Mesenchymal stem cell (in vitro differentiated cells and primary cell): Measurements from ENCODE around the gene PNPLA1.

Source experiments
- DNase-seq: peaks from one replicate; pipeline ENCODE4 v3.0.0-alpha.2; 2013
- H2AFZ ChIP-seq: one replicate; pipeline ENCODE4 v1.6.1; 2013; ENCODE audit warnings: low read depth, mild to moderate bottlenecking, control low read depth, inconsistent platforms, low read length, moderate library complexity
- H2AK5ac ChIP-seq: 2 replicates; pipeline ENCODE4 v1.6.1; 2013; ENCODE audit warnings: low read length, moderate library complexity, mild to moderate bottlenecking, inconsistent platforms; ENCODE audit not compliant: severe bottlenecking
- H2BK120ac ChIP-seq: one replicate; pipeline ENCODE4 v1.6.1; 2013; ENCODE audit warnings: low read depth, mild to moderate bottlenecking, inconsistent platforms, low read length, moderate library complexity
- H2BK12ac ChIP-seq, 2 experiments: one replicate each; pipeline ENCODE4 v1.6.1; 2013; ENCODE audit warnings: inconsistent platforms in 2 of 2, low read length in 2 of 2, mild to moderate bottlenecking in 2 of 2, moderate library complexity in 2 of 2, control low read depth in 1 of 2
- H2BK15ac ChIP-seq: one replicate; pipeline ENCODE4 v1.6.1; 2013; ENCODE audit warnings: mild to moderate bottlenecking, low read depth, inconsistent platforms; ENCODE audit not compliant: poor library complexity, severe bottlenecking
- H2BK5ac ChIP-seq: 2 replicates; pipeline ENCODE4 v1.6.1; 2013; ENCODE audit warnings: low read depth, mild to moderate bottlenecking, low read length, control low read depth, inconsistent platforms; ENCODE audit not compliant: poor library complexity, severe bottlenecking
- H3K14ac ChIP-seq, 2 experiments: one replicate each; pipeline ENCODE4 v1.6.1; 2013; ENCODE audit warnings: inconsistent platforms in 2 of 2, low read length in 2 of 2, control low read depth in 1 of 2, mild to moderate bottlenecking in 1 of 2, moderate library complexity in 1 of 2
- H3K18ac ChIP-seq, 2 experiments: one replicate each; pipeline ENCODE4 v1.6.1; 2013; ENCODE audit warnings: inconsistent platforms in 2 of 2, low read length in 2 of 2, control low read depth in 1 of 2, low read depth in 1 of 2, mild to moderate bottlenecking in 1 of 2
- H3K23ac ChIP-seq, 2 experiments: one replicate each; pipeline ENCODE4 v1.6.1; 2013; ENCODE audit warnings: inconsistent platforms in 2 of 2, low read length in 2 of 2, mild to moderate bottlenecking in 2 of 2, moderate library complexity in 2 of 2, control low read depth in 1 of 2
- H3K27ac ChIP-seq: 2 replicates; pipeline ENCODE4 v1.5.1; 2013; ENCODE audit warnings: mild to moderate bottlenecking, moderate library complexity, low read length, control low read depth, inconsistent platforms; ENCODE audit not compliant: poor library complexity, severe bottlenecking
- H3K27me3 ChIP-seq, 2 experiments: 2 replicates each; pipeline versions ENCODE4 v1.6.1 to v1.7.0; 2013; ENCODE audit warnings: low read length in 2 of 2, mild to moderate bottlenecking in 2 of 2, moderate library complexity in 2 of 2, control low read depth in 1 of 2, inconsistent platforms in 1 of 2; ENCODE audit not compliant: control insufficient read depth in 1 of 2, insufficient read depth in 1 of 2
- H3K36me3 ChIP-seq, 2 experiments: 2 replicates each; pipeline versions ENCODE4 v1.6.1 to v1.7.0; 2013; ENCODE audit warnings: low read length in 2 of 2, control low read depth in 1 of 2, inconsistent platforms in 1 of 2, low read depth in 1 of 2, mild to moderate bottlenecking in 1 of 2; ENCODE audit not compliant: insufficient read depth in 2 of 2, control insufficient read depth in 1 of 2
- H3K4ac ChIP-seq, 2 experiments: one replicate each; pipeline ENCODE4 v1.6.1; 2013; ENCODE audit warnings: inconsistent platforms in 2 of 2, low read length in 2 of 2, mild to moderate bottlenecking in 2 of 2, moderate library complexity in 2 of 2, control low read depth in 1 of 2, low read depth in 1 of 2
- H3K4me1 ChIP-seq: 2 replicates; pipeline ENCODE4 v1.6.1; 2013; ENCODE audit warnings: low read depth, low read length, control low read depth; ENCODE audit not compliant: control insufficient read depth, insufficient read depth
- H3K4me2 ChIP-seq: 2 replicates; pipeline ENCODE4 v1.6.1; 2013; ENCODE audit warnings: low read length, mild to moderate bottlenecking, inconsistent platforms; ENCODE audit not compliant: poor library complexity, severe bottlenecking
- H3K4me3 ChIP-seq, 2 experiments: 2 replicates each; pipeline versions ENCODE4 v1.5.1 to v1.7.0; 2013; ENCODE audit warnings: low read length in 2 of 2, mild to moderate bottlenecking in 2 of 2, control low read depth in 1 of 2, low read depth in 1 of 2; ENCODE audit not compliant: insufficient read depth in 1 of 2
- H3K79me1 ChIP-seq: replicated peaks from 2 replicates; pipeline ENCODE4 v1.6.1; 2013; ENCODE audit warnings: mild to moderate bottlenecking, control low read depth, low read length, inconsistent platforms; ENCODE audit not compliant: poor library complexity, severe bottlenecking
- H3K9ac ChIP-seq: 2 replicates; pipeline ENCODE4 v1.7.0; 2013; ENCODE audit warnings: mild to moderate bottlenecking, low read length, moderate library complexity
- H3K9me3 ChIP-seq: 2 replicates; pipeline ENCODE4 v1.7.0; 2013; ENCODE audit warnings: mild to moderate bottlenecking, low read length; ENCODE audit not compliant: control insufficient read depth
- H4K8ac ChIP-seq: one replicate; pipeline ENCODE4 v1.6.1; 2013; ENCODE audit warnings: inconsistent platforms, mild to moderate bottlenecking, low read length, moderate library complexity
- H4K91ac ChIP-seq: one replicate; pipeline ENCODE4 v1.6.1; 2013; ENCODE audit warnings: mild to moderate bottlenecking, low read length, inconsistent platforms
- WGBS: methylation state at CpG from one replicate; pipeline ENCODE4 v1.1.7; 2013; ENCODE audit warnings: mixed read lengths; 5-methylcytosine and 5-hydroxymethylcytosine counted together

Gene PNPLA1

DNA sequence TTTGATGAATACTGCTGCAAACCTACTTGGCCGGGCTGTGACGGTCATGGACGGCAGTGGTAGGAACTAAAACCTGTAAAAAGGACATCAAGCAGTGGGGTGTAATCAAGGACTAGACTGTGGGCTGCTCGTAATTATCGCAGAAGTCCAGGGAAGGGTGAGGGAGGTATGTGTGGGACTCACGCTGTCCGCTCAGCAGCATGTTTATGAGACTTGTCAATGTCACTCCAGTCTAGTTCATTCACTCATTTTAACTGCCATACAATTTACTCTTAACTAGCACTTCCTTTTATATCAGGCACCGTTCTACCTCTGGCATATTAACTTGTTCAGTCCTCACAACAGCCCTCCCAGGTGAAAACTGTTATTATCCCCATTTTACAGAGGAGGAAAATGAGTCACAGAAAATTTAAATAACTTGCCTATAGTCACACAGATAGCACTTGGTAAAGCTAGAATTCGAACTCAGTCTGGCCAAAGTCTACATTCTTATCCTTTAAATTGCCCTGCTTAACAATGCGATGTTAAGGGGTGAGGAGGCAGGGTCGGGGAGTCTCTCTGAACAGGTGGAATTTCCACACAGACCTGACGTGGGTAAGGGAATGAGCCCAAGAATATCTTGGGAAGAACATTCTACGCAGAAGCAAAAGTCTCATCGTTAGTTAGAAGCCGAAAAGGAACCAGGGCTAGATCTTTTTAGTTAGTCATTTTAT lies 4.1 kb downstream of the PNPLA1 start:
- DNase-seq = no peak
- no peaks in the 10 kb centered on the region for H3K36me3 ChIP-seq
- peaks cover 69 to 71% of the 10 kb centered on the region in 2 experiments for H3K27me3 ChIP-seq
- H3K9ac ChIP-seq = no peak overlapping the region
- H2BK120ac ChIP-seq = no peak overlapping the region
- no peak overlapping the region for H3K14ac ChIP-seq
- WGBS = 87% methylated on average over 13 of the region's 15 CpGs
- no peak overlapping the region for H4K91ac ChIP-seq
- no peak overlapping the region for H3K4me2 ChIP-seq
- no peak overlapping the region for H2AK5ac ChIP-seq
- H3K4ac ChIP-seq = no peak overlapping the region
- H4K8ac ChIP-seq = no peak overlapping the region
- no peak overlapping the region for H2BK15ac ChIP-seq
- H3K18ac ChIP-seq = no peak overlapping the region
- no peaks in the 10 kb centered on the region for H3K9me3 ChIP-seq
- no peak overlapping the region for H3K4me3 ChIP-seq
- no peak overlapping the region for H2BK5ac ChIP-seq
- no peak overlapping the region for H3K23ac ChIP-seq
- H2BK12ac ChIP-seq = no peak overlapping the region
- H2AFZ ChIP-seq = no peak overlapping the region
- no peaks in the 10 kb centered on the region for H3K4me1 ChIP-seq
- H3K27ac ChIP-seq = no peak overlapping the region
- no peaks in the 10 kb centered on the region for H3K79me1 ChIP-seq

DNA sequence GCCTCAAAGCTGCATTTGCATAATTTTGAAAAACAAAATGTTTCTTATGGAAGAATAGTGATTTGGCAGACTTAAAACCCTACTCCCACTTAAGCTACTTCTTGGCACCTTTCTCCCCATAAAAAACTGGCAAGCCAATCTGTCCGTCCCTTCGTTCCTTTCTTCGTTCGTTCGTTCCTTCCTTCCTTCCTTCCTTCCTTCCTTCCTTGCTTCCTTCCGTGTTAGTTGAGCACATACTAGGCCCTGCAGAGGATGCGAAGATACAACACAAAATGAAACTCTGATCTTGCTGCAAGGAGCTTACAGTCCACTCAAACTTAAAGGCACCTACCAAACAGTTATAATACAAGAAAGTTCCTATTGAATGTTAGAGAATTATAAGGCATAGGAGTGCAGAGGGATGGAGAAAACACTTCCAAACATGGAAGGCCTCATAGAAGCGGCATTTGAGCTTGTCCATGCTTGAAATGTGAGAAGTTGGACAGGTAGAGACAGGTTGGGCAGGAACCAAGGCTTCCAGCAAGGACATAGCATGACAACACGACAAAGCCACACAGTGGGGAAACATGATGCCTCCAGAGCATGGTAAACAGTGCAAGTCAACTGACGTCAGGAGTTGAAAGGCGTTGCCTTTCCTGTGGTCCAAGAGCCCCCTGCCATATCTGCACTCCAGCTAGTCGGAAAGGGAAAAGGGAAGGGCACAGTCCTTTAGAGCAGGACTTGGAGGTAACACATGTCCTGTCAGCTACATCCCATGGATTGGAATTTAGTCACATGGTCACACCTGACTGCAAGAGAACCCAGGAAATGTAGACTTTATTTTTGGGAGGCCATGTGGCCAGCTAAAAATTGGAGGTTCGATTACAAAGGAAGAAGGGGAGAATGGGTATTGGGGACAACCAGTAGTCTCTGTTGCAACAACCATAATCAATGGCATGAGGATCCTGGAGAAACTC lies 7.0 kb downstream of the PNPLA1 start:
- Histone ChIP-seq H3K27me3 (peaks cover 59 to 68% of the 10 kb centered on the region in 2 experiments), H3K14ac (no peak overlapping the region), H3K36me3 (no peaks in the 10 kb centered on the region), H3K23ac (no peak overlapping the region), H2BK15ac (no peak overlapping the region), H3K4me3 (no peak overlapping the region), H2BK12ac (no peak overlapping the region), H3K27ac (no peak overlapping the region), H3K18ac (no peak overlapping the region), H3K4me1 (no peaks in the 10 kb centered on the region), H2BK5ac (no peak overlapping the region), H2AK5ac (no peak overlapping the region), H3K79me1 (no peaks in the 10 kb centered on the region), H3K4ac (no peak overlapping the region), H3K4me2 (no peak overlapping the region), H3K9ac (no peak overlapping the region), H4K91ac (no peak overlapping the region), H4K8ac (no peak overlapping the region), H2AFZ (no peak overlapping the region), H3K9me3 (no peaks in the 10 kb centered on the region), H2BK120ac (no peak overlapping the region)
- 88% methylated on average over 13 of the region's 13 CpGs for WGBS
- DNase-seq = no peak

DNA sequence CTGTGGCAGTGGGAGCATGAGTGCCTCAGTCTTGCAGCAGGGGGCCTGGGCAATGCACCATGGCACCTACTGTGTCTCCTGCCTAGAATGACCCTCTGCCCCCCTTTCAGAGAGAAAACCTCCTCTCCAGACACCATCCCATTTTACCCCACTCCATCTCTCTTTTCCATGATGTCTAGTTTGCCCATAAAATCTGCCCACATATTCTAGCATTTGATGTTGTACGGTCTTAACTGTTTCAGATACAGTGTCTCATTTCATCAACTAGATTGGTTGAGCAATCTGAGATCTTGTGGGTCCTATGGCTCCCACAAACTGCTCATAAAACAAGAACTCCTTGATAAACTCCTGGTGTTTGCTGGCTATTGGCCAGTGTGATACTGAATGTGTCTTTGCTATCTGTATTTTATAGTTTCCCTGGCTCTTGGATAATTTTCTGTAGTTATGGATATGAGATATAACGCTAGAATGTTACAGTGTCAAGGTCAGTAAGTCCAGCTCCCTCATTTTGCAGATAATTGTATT lies 8.1 kb downstream of the PNPLA1 start:
- no peaks in the 10 kb centered on the region for H3K4me1 ChIP-seq
- no peaks in the 10 kb centered on the region for H3K79me1 ChIP-seq
- no peak overlapping the region for H2BK5ac ChIP-seq
- no peak for DNase-seq
- no peak overlapping the region for H4K8ac ChIP-seq
- H2BK12ac ChIP-seq = no peak overlapping the region
- no peaks in the 10 kb centered on the region for H3K9me3 ChIP-seq
- no peak overlapping the region for H2BK120ac ChIP-seq
- H3K27me3 ChIP-seq = peaks cover 55 to 61% of the 10 kb centered on the region in 2 experiments
- no peak overlapping the region for H3K4me2 ChIP-seq
- no peak overlapping the region for H2AFZ ChIP-seq
- no peak overlapping the region for H2AK5ac ChIP-seq
- H3K18ac ChIP-seq = no peak overlapping the region
- no peak overlapping the region for H3K4me3 ChIP-seq
- H2BK15ac ChIP-seq = no peak overlapping the region
- no peak overlapping the region for H3K23ac ChIP-seq
- no peaks in the 10 kb centered on the region for H3K36me3 ChIP-seq
- no peak overlapping the region for H3K4ac ChIP-seq
- no peak overlapping the region for H3K27ac ChIP-seq
- H4K91ac ChIP-seq = no peak overlapping the region
- WGBS = 98% methylated on average over 2 of the region's 2 CpGs
- H3K9ac ChIP-seq = no peak overlapping the region
- no peak overlapping the region for H3K14ac ChIP-seq

DNA sequence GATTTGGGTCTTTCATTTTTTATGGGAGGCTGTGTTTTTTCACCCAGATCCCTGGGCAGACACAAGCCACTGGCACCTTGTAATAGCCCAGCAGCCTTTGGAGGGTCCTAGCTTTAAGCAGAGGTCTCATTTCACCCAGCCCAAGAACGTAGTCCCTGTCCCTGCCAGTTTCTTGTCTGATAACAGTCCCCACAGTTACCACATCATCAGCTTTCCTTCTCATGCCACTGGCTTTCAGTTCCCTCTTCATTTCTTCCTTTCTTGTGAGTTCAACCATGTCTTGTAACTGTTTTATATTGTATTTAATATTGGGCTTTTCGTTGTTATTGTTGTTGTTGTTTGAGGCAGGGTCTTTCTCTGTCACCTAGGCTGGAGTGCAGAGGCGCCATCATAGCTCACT lies 10.6 kb downstream of the PNPLA1 start:
- Histone ChIP-seq H3K79me1 (no peaks in the 10 kb centered on the region), H3K9ac (no peak overlapping the region), H4K8ac (no peak overlapping the region), H4K91ac (no peak overlapping the region), H2BK120ac (no peak overlapping the region), H2BK12ac (no peak overlapping the region), H2AFZ (no peak overlapping the region), H3K4ac (no peak overlapping the region), H3K36me3 (no peaks in the 10 kb centered on the region), H3K18ac (no peak overlapping the region), H3K27ac (no peak overlapping the region), H2BK15ac (no peak overlapping the region), H2AK5ac (no peak overlapping the region), H3K9me3 (no peaks in the 10 kb centered on the region), H3K4me1 (no peaks in the 10 kb centered on the region), H3K27me3 (peaks cover 65 to 73% of the 10 kb centered on the region in 2 experiments), H2BK5ac (no peak overlapping the region), H3K23ac (no peak overlapping the region), H3K4me2 (no peak overlapping the region), H3K4me3 (no peak overlapping the region), H3K14ac (no peak overlapping the region)
- 66% methylated on average over 3 of the region's 3 CpGs for WGBS
- DNase-seq = no peak
